GM18499 (cell line): ENCODE data around the gene CD52.

ENCODE experiments used
- ATAC-seq: cut with Tn5 transposase; IDR thresholded peaks from one replicate; pipeline ENCODE4 v1.9.1; 2021; ENCODE audit warnings: moderate number of reproducible peaks; ENCODE audit not compliant: insufficient read depth, unreplicated experiment

Gene CD52

DNA sequence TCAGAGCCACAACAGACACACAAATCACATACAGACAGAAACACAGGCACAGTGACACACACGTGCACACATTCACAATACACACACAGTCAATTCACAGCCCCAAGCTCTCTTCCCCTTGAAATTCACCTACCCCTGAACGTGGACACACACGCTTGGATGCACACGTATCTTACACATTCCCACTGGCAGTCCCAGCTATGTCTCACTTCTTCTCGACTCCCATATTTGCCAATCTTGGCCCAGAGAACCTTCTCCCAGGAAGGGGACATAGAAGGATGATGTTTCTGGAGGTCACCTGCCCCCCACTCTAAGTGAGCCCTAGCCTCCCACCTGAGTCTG lies 34.6 kb downstream of the CD52 start:
- no peak for ATAC-seq

DNA sequence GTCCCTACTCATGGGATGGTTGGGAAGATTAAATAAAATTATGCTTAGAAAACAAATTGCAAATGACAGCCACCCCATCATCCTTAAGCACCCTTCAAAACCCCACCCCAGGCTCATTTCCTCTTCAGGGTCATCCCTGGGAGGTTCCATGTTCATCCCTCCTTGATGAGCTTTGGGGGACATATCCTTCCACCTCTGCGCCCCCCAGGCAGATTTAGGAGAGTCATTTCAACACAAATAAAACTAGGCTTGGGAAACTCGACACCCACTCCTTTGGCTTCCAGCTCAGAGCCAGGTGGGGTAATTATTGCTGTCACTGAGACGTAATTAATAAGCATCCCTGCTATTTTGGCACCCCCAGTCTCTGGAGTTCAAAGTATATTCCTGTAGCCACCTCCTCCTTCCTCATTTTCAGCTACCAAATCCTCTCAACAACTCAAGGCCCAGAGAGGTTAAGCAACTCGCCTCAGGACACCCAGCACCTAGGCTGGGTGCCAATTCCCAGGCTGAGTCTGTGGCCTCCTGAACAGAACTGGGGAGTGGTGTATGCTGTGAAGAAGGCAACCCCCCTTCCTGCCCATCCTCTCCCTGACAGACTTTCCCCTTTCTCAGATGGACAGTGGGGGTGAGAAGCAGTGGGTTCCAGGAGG lies 35.6 kb downstream of the CD52 start:
- ATAC-seq, result no peak

- no peak for ATAC-seq
Measured at GRCh38 chr1:26353976-26354820, 36.4 kb downstream of the CD52 start, which contains the start of gene CRYBG2. TSS of gene CRYBG2 (minus strand) at chr1:26354130. CDS start at chr1:26346657, 7,473 bp downstream.

- no peak for ATAC-seq
Measured at GRCh38 chr1:26354972-26355371, 37.2 kb downstream of the CD52 start.

DNA sequence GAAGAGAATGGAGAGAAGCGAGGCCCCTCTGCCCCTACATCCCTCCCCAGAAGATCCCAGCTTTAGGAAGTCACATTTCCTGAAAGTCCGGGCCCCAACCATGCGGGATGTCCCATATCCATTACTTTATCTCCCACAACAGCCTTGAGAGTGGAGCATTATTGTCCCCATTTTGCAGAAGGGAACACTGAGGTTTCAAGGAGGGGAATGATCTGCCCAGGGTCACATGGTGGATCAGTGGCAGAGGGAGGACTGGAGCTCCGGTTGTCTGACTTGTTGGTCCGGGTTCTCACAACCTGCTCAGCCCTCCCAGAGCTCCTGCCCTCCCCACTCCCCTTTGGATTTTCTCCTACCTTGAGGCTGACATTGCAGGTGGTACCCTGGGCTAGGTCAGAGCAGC lies 38.3 kb downstream of the CD52 start:
- ATAC-seq, result no peak

- ATAC-seq, result no peak
Measured at GRCh38 chr1:26357121-26357602, 39.4 kb downstream of the CD52 start.

DNA sequence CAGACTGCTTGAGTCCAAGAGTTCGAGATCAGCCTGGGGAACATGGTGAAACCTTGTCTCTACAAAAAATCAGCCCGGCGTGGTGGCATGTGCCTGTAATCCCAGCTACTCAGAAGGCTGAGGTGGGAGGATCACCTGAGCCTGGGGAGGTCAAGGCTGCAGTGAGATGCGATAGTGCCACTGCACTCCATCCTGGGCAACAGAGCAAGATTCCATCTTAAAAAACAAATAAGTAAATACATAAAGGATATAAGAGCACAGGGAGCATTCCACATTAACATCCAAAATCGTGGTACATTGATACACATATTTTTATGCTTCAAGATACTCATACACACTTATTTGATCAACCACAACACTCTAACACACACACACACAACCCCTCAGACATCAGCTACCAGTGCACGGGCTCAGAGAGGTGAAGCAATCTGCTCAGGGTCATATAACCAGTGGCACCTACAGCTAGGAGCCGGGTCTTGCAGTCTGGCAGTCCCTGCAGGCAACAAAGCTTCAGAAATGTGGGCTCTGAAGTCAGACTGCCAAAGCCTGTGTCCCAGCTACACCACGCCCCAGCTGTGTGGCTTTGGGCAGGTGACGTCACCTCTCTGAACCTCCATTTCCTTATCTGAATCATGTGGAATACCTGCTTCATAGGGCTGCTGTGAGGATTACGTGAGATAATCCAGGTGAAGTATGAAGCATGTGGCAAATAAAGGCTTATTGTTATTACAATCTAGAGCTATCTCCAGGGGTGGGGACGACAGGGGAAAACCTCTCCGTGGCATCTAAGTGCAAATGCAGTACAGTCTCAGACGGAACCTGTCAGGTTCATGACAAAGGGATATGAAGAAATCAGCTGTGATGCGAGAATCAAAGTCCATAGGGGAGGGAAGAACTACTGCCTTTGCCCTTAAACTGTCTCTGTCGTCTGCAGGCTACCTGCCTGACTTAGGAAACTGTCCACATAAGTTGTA lies 40.9 kb downstream of the CD52 start:
- no peak for ATAC-seq

- no peak for ATAC-seq
Measured at GRCh38 chr1:26359981-26360806, 42.4 kb downstream of the CD52 start.

DNA sequence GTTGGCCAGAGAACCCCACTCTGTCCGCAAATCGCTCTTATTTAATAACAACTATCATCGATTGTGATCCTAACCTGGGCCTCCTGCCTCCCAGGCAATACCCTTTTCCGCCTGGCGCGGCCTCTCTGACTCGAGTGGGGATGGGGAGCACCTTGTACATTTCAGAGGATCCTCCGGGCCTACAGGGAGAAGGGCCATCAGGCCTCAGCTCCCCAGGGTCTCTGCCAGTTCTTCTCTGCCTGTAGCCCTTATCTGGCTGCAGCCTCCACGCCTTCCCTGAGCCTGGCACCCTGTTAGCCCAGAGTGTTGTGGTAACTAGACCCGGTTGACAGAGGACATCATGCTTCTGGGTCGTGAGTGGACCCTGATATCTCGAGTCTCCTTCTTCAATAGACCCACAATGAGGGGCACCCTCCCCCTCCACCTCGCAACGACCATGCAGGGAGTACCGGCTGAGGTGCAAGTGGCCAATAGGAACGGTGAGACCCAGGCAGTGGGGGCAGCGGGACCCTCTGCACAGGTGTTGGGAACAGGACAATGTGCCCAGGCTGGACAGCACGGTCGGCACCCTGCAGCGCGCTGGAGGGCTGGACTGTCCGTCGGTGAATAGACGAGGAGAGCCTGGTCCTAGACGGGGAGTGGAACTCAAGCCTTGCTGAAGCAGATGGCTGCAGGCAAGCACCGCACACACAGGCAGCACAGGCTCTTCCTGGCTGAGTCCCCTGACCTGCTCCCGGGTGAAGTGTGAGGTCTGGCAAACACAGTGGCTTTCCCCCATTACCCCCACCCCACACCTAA lies 43.2 kb downstream of the CD52 start:
- no peak for ATAC-seq

GRCh38 chr1:26361605-26362122 lies 43.9 kb downstream of the CD52 start:
- no peak for ATAC-seq

GRCh38 chr1:26362331-26362730 lies 44.6 kb downstream of the CD52 start:
- ATAC-seq, result no peak

DNA sequence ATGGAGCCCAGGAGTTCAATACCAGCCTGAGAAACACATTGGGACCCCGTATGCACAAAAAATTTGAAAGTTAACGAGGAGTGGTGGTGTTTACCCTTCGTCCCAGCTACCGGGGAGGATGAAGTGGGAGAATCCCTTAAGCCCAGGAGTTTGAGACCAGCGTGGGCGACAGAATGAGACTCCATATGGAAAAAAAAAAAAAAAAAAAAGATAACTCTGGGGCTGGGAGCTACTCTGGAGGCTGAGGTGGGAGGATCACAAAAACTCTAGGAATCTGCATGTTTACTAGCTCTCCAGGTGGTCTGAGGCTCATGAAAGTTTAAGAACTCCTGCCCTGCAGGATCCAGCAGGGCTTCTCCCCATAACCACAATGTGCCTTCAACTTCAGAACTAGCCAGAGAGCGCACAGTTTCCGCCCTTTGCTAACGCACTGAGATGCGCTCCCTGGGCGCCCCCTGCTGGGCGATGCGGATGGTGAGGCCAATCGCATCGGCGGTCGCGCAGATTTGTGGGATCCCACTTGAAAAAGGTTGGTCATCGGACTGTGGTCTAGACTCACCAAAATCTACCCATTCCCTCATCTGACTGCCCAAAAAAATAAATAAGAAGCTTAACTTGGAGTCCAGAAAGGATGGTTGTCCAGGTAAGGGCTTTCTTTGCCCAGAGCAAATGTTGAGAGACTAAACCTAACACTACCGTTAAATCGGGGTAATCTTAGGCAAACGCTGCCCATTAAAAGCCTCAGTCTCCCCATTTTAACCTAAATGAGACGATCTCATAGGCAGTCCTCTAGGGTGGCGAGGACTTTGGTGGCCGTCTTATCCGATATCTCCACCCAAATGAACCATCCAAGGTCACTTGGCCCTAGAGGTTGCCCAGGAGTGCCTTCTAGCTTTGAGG lies 46.0 kb downstream of the CD52 start:
- no peak for ATAC-seq

DNA sequence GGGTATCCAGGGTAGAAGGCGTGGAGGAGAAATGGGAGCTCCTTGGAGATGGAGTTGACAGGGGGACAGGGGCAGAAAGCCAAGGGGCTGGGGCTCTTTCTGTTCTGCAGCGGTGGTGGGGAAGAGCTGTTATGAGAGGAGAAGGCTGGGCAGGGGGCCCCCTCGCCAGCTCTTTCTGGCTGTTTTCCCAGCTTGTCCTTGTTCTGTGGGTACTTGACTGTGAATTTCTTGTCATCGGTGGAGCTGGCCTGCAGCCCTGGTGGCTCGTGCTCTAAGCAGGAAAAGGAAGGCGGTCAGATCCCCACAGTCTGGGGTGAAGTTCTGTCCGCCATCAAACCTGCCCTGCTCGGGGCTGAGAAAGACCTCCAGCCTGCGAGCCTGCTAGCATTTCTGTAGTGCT lies 47.2 kb downstream of the CD52 start:
- no peak for ATAC-seq

GRCh38 chr1:26367441-26367840 lies 49.7 kb downstream of the CD52 start:
- ATAC-seq, result no peak

DNA sequence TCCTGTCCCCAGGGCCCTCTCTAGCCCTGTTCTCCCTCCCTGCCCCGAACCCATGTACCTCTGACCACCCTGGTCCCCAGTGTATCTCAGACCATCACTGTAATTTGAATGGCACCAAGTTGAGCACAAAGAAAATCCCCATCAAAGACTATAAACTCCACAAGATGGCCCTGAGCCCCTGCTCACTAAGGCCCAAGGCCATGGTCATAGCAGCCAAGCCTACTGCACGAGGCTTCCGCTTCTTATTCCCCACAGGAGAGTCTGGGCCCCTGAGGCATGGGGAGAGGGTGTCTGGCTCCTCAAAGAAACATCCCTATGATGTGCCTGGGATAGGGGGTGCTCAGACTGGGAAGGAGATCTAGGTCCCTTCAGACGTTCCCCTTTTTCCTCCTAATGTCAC lies 50.2 kb downstream of the CD52 start:
- ATAC-seq, result no peak

DNA sequence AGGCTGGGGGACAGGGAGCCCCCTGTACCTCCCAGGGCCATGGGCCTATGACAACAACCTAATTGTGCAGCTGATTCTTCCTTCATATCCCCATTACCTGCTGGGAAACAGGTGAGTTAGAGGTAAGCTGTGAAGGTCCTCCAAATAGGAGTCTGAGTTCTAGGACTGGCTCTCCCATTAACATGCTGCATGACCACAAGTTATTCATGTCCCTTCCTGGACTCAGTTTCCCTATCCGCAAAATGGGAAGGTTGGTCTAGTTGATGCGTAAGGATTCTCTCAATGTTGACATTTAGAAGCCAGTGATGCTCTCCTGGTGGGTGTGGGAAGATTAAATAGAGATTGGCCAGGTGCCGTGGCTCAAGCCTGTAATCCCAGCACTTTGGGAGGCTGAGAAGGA lies 50.7 kb downstream of the CD52 start:
- ATAC-seq, result no peak
